ENCODE data around the gene PTPRD. TPM values are rescaled to one million over a fixed set of nuclear protein-coding genes. Genes with fewer than 3 reads are reported as not detected.

The PTPRD gene
- total and polyA plus RNA-seq, 2 donors (not counting 1 experiment from before 2014, with no cell fraction given), result not detected

- Mint-ChIP-seq H3K4me3 (no peak overlapping the region), H3K9me3 (ENCODE audit: insufficient read depth) (no peaks in the 10 kb centered on the region), H3K4me1 (no peaks in the 10 kb centered on the region), H3K27ac (no peak overlapping the region), H3K27me3 (peaks cover 2% of the 10 kb centered on the region)
- Histone ChIP-seq H3K27me3 (replicated peaks in 1 of 4; ENCODE audit: control extremely low read depth in 1 of 4, control insufficient read depth in 3 of 4, insufficient read depth in 4 of 4, low read length in 3 of 4) (no peaks in the 10 kb centered on the region), H3K4me2 (replicated peaks; ENCODE audit: low read depth, low read length, poor library complexity, severe bottlenecking) (no peak overlapping the region), H3K36me3 (replicated peaks in 1 of 2; ENCODE audit: control extremely low read depth in 1 of 2, control insufficient read depth in 1 of 2, extremely low read depth in 1 of 2, insufficient read depth in 2 of 2, low read length in 1 of 2) (no peaks in the 10 kb centered on the region), H3K79me2 (ENCODE audit: control insufficient read depth, insufficient read depth, low read length) (no peaks in the 10 kb centered on the region), H2AFZ (ENCODE audit: insufficient read depth, low read depth, low read length, poor library complexity, severe bottlenecking) (no peak overlapping the region), H3K27ac (ENCODE audit: low read length in 2 of 2) (no peak overlapping the region), H3K4me1 (ENCODE audit: control insufficient read depth in 2 of 2, insufficient read depth in 2 of 2, low read length in 2 of 2) (no peaks in the 10 kb centered on the region), H4K20me1 (ENCODE audit: control insufficient read depth, insufficient read depth, low read length, poor library complexity, severe bottlenecking) (no peaks in the 10 kb centered on the region), H3K9ac (ENCODE audit: low read length) (no peak overlapping the region), H3K4me3 (ENCODE audit: control extremely low read depth in 1 of 5, extremely low read depth in 1 of 5, insufficient read depth in 1 of 5, low read depth in 2 of 5, low read length in 4 of 5) (no peak overlapping the region), H3K9me3 (ENCODE audit: control extremely low read depth in 1 of 3, control insufficient read depth in 2 of 3, insufficient read depth in 1 of 3, low read length in 2 of 3) (no peaks in the 10 kb centered on the region)
- ChIA-PET CTCF (no interaction called here), POLR2A (no interaction called here)
- WGBS (ENCODE audit: insufficient coverage), result no CpG with 5 or more reads among the region's 1 CpG
- intact Hi-C loops (cut with micrococcal nuclease), result no loop called here
- DNase-seq, result no peak
- no peak for TF ChIP-seq CTCF (IDR thresholded peaks at IDR 0.05)
- no peak for TF ChIP-seq EZH2 (IDR thresholded peaks at IDR 0.05; ENCODE audit: borderline replicate concordance, insufficient read depth, low read depth, low read length, poor library complexity, severe bottlenecking)
- no peak for ATAC-seq (ENCODE audit: low read depth)
Measured at GRCh38 chr9:8706998-8707397, 1905.8 kb downstream of the PTPRD start.

GRCh38 chr9:8706531-8706930 is 1906.3 kb downstream of the PTPRD start:
- no peak overlapping the region for H3K9ac ChIP-seq (ENCODE audit: low read length)
- no peaks in the 10 kb centered on the region for H3K4me1 ChIP-seq (ENCODE audit: control insufficient read depth in 2 of 2, insufficient read depth in 2 of 2, low read length in 2 of 2)

More at GRCh38 chr9:8706531-8706930, 1906.3 kb downstream of the PTPRD start:
- no peak overlapping the region for H3K4me3 ChIP-seq (ENCODE audit: control extremely low read depth in 1 of 5, extremely low read depth in 1 of 5, insufficient read depth in 1 of 5, low read depth in 2 of 5, low read length in 4 of 5)
- no peaks in the 10 kb centered on the region for H3K79me2 ChIP-seq (ENCODE audit: control insufficient read depth, insufficient read depth, low read length)
- DNase-seq (no peak), ATAC-seq (ENCODE audit: low read depth) (no peak)
- Mint-ChIP-seq H3K9me3 (ENCODE audit: insufficient read depth) (no peaks in the 10 kb centered on the region), H3K4me3 (no peak overlapping the region), H3K27ac (no peak overlapping the region), H3K4me1 (no peaks in the 10 kb centered on the region), H3K27me3 (peaks cover 2% of the 10 kb centered on the region)
- no peaks in the 10 kb centered on the region for H4K20me1 ChIP-seq (ENCODE audit: control insufficient read depth, insufficient read depth, low read length, poor library complexity, severe bottlenecking)
- intact Hi-C loops (cut with micrococcal nuclease), result no loop called here
- H3K27me3 ChIP-seq (replicated peaks in 1 of 4; ENCODE audit: control extremely low read depth in 1 of 4, control insufficient read depth in 3 of 4, insufficient read depth in 4 of 4, low read length in 3 of 4), result no peaks in the 10 kb centered on the region
- TF ChIP-seq CTCF (IDR thresholded peaks at IDR 0.05) (no peak), EZH2 (IDR thresholded peaks at IDR 0.05; ENCODE audit: borderline replicate concordance, insufficient read depth, low read depth, low read length, poor library complexity, severe bottlenecking) (no peak)
- H3K4me2 ChIP-seq (replicated peaks; ENCODE audit: low read depth, low read length, poor library complexity, severe bottlenecking), result no peak overlapping the region
- no peak overlapping the region for H2AFZ ChIP-seq (ENCODE audit: insufficient read depth, low read depth, low read length, poor library complexity, severe bottlenecking)
- no peaks in the 10 kb centered on the region for H3K36me3 ChIP-seq (replicated peaks in 1 of 2; ENCODE audit: control extremely low read depth in 1 of 2, control insufficient read depth in 1 of 2, extremely low read depth in 1 of 2, insufficient read depth in 2 of 2, low read length in 1 of 2)
- no peaks in the 10 kb centered on the region for H3K9me3 ChIP-seq (ENCODE audit: control extremely low read depth in 1 of 3, control insufficient read depth in 2 of 3, insufficient read depth in 1 of 3, low read length in 2 of 3)
- no peak overlapping the region for H3K27ac ChIP-seq (ENCODE audit: low read length in 2 of 2)
- WGBS (ENCODE audit: insufficient coverage), result 97% methylated on average over 6 of the region's 6 CpGs
- ChIA-PET POLR2A (no interaction called here), CTCF (no interaction called here)

All from B cell (primary cell).